GM21526 (cell line): ENCODE data around the gene FUT1.
"Not testable (repeated sequence)": the region's sequence is repeated elsewhere in the genome, so short reads cannot be mapped to it uniquely, and the experiment has no call there.

ENCODE experiments used
- ATAC-seq: cut with Tn5 transposase; IDR thresholded peaks from one replicate; pipeline ENCODE4 v1.9.1; 2021; ENCODE audit warnings: moderate library complexity; ENCODE audit not compliant: unreplicated experiment, low FRiP score

Gene FUT1

DNA sequence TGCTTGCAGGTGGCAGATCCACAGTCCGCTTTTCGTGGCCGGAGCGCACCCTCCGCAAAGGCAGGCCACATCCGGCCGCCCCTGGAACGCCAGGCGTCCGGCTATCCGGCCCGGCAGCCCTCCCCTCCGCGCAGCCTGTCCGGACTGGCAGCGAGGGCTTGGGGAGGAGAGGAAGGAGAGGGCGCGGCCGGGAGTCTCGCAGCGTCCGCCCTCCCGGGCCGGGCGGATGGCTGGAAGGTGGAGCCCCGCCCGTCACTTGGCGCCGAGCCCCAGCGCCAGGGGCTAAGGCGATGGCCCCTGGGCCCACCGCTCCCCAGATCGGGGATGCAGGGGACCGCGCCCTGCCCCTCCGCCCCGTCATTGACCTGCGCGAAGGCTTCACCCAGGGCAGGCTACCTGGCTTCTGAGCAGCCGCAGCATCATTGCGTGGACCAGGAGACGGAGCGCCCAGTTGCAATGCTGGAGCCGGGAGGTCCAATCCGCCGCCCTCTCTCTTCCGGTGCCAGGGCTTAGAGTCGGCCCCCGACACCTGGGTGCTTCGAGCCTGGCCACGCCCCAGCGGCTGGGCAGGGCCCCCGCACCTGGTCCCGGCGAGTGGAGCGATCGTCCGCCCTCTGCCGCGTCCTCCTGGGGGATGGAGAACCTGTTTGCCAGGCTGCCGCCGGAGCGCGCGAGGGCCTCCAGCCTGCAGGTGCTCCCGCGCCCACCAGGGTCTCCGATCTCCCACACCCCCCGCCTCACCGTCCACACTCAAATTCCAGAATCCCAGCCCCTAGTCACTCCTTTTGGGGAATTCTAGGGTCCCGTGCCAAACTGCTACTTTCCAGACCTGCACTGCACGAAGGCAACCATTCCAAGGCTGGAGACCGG, at the start of gene FUT1:
FUT1 (minus strand) TSS at position 146 of the 870 bp plus-strand sequence. CDS start 1,360 bp downstream, outside the sequence.
- no peak for ATAC-seq

GRCh38 chr19:48799358-48800300, 47.2 kb upstream of the FUT1 start:
- ATAC-seq: no peak

GRCh38 chr19:48798937-48799336, 46.5 kb upstream of the FUT1 start:
- no peak for ATAC-seq

DNA sequence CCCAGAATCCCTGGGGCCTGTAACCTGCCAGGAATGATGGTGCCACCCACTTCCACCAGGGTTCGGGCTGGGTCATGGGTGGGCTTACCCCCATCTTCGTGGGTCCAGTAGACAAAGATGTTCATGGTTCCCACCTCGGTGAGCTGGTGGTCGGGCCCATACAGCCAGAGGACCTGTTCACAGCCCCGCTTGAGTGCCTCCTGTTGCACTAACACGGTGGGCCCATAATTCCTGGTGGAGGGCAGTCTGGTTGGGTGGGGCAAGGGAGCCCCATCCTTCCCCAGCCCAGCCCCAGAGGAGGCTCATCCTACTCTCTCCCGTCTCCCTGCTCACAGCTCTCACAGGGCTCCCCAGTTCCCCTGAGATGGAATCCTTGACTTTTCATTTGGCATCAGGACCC, 44.7 kb upstream of the FUT1 start:
- ATAC-seq: no peak

DNA sequence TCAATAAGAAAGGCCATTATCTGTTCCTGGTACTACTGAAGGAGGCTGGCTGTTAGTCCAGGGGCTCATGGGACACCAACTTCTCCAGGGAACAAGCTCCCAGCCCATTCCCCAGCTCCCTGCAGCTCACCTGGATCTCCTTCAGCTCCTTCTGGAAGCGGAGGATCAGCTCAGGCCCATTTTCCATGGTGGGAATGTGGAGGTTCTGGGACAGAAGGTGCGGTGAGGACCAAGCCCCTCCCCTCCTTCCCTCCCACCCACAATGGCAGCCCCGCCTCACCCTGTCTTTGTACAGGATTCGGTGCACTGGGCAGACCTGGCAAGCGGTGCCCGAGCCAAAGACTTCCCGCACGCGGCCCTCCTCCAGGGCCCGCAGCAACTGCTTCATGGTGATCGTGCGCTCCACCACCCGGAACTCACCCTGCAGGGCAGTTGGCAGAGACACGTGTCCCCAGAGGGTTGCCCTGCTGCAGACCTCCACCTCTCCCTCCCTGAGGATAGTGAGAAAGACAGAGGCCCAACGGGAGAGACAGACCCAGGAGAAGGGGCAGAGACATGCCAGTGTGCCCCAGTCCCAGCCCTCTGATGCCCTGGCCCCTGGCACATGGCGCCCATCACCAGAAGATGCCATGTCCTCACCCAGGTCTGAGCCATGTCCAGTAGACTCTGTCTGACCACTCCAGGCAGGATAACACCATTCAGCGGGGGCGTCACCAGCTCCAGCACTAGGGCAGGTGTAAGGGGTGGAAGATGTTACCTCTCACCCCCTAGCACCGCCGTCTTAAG, 44.0 kb upstream of the FUT1 start:
- no peak for ATAC-seq

DNA sequence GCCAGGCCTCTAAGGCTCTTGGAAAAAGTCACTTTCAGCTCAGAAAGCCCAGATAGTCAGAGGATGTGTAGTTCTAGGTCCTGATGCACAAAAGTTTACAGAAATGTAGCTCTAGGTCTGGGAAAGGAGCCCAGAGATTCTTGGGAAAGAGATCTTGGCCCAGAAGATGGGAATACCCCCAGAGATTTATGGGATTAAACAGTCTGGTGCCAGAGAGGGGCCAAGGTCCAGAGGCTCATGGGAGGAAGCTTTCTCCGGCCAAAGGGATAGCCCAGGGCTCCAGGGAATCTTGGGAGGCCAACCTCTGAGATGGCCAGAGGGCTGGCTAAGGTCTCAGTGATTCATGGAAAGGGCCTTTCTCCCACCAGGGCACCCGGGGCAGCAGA, 43.2 kb upstream of the FUT1 start:
- ATAC-seq: no peak

DNA sequence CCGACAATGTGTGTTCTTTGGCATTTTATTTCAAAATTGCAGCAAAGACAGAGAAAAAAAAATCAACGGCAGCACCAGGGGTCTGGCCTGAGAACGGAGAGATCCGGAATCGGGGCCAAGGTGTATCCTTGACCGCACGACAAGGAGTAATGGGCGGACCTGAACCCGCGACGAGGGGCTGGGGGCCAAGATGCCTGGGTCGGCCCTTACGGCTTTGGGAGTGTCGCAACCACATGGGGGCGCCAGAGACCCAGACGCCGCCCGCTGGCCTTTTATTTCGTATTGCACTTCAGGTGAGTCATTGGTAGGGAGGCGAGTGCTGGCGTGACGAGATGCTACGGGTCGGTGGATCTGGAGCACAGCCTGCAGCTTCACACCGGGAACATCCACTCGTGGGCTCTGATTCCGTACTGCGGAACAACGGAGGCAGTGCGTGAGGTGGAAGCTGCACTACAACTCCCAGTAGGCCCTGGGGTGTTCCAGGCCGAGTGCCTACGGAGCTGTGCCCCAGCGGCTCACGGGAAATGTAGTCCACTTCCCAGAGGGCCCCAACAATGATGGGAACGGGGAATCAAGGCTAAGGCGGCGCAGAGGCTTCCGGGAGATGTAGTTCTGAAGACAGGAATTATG, 42.7 kb upstream of the FUT1 start:
- ATAC-seq: peak; percentile 63

- no peak for ATAC-seq
These were observed 41.9 kb upstream of the FUT1 start for GRCh38 chr19:48794291-48794690.

GRCh38 chr19:48793271-48793670, 40.8 kb upstream of the FUT1 start:
- no peak for ATAC-seq

DNA sequence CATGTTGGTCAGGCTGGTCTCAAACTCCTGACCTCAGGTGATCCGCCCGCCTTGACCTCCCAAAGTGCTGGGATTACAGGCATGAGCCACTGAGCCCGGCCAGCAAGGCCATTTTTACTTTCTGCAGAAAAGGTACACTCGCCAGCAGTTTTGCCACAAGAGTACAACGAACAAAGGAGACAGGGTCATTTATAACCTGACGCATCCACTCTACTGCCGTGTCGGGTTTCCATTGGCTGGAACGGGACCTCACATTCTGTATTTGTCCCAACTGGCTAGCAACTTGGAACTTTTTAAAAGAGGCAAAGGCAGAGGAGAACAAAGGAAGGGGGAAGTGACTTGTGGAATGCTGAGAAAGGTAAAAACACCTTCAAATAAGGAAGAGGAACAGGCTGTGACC, 34.9 kb upstream of the FUT1 start:
- not testable (repeated sequence) for ATAC-seq

DNA sequence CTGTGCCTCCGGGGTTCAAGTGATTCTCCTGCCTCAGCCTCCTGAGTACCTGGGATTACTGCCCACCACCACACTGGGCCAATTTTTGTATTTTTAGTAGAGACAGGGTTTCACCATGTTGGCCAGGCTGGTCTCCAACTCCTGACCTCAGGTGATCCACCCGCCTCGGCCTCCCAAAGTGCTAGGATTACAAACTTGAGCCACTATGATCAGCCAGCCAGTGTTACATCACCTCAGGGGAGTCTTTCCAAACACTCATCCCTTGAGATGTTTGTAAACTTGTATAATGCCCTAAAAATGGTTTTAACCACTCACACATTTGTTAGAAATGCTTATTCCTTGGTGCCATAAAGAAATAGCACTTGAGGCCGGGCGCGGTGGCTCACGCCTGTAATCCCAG, 34.0 kb upstream of the FUT1 start:
- ATAC-seq: not testable (repeated sequence)

GRCh38 chr19:48784527-48784926, 32.1 kb upstream of the FUT1 start:
- ATAC-seq: no peak

DNA sequence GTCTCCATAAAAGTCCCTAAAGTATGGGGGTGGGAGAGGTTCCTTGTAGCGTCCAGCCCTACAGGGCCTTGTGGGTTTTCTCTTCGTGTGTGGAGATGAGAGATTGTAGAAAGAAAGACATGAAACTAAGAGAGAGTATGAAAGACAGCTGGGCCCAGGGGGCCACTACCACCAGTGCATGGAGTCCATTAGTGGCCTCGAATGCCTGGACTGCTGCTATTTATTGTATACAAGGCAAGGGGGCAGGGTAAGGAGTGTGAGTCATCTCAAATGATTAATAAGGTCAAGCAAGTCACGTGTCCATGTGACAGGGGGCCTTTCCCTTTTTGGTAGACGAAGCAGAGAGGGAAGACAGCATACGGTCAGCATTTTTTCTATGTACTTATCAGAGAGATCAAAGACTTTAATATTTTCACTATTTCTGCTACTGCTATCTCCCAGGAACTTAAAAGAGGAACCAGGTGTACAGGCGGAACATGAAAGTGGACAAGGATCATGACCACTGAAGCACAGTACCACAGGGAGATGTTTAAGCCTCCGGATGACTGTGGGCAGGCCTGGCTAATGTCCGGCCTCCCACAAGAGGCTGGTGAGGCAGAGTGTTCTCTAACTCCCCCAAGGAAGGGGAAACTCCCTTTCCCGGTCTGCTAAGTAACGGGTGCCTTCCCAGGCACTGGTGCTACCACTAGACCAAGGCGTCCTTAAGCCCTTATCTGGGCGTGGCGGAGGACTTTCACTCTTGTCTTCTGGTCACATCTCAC, 28.4 kb upstream of the FUT1 start:
- ATAC-seq: no peak

- no peak for ATAC-seq
These were observed 27.2 kb upstream of the FUT1 start for GRCh38 chr19:48779636-48780035.

DNA sequence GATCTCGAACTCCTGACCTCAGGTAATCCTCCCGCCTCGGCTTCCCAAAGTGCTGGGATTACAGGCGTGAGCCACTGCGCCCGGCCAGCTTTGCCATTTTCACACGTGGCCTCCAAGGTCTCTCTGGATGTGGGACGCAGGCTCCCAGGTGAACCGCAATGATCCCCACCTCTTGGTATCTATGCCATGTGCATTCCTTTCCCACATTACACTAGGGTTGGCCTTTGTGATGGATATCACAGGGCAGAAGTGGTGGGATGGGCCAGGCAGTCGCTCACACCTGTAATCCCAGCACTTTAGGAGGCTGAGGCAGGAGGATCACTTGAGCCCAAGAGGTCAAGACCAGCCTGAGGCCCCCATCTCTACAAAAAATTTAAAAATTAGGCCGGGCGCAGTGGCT, 25.3 kb upstream of the FUT1 start:
- ATAC-seq: no peak

- ATAC-seq: no peak
These were observed 24.7 kb upstream of the FUT1 start for GRCh38 chr19:48777139-48777538.

- ATAC-seq: no peak
These were observed 20.1 kb upstream of the FUT1 start for GRCh38 chr19:48772503-48772953.

DNA sequence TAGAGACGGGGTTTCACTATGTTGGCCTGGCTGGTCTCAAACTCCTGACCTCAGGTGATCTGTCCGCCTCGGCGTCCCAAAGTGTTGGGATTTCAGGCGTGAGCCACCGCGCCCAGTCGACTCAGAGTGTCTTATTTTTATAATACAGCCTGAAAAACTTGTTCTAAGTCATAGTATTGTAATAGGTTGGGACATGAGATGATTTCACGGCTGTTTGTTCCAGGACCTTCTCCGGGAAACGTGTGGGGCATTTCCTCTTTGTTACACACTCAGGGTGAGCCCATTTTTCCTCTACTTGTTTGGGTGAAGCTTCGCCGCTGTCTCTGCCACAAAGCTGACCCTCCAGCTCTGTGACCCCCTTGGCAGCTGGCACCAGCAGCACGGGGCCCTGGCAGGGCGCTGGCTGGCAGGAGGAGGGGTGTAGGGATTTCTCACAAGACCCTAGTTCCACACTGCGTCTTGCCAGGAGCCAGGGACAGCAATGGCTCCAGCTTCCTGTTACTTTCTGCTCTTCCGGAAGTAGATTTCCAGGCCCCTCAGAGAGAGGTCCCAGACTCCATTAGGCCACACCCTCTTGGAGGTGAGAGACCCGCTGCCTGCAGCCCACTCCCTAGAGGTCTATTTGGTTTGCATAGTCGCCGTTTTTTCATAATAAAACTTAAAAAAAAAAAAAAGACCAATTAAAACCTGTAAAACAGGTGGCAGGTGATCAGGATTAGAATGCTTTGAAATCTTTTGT, 18.5 kb upstream of the FUT1 start:
- ATAC-seq: no peak

- ATAC-seq: no peak
These were observed 17.8 kb upstream of the FUT1 start for GRCh38 chr19:48770266-48770665.
